Stimulated activated CD8-positive, alpha-beta memory T cell treated with anti-CD3 and anti-CD28 coated beads, Interleukin-4, amount 100 ng/mL, for 48 hours (primary cell): ENCODE results near the gene PLA2G6.
"Not testable (repeated sequence)": the region's sequence is repeated elsewhere in the genome, so short reads cannot be mapped to it uniquely, and the experiment has no call there.

Experiments
- DNase-seq: peaks from one replicate; pipeline ENCODE4 v3.0.0-alpha.2; 2020

PLA2G6 gene

GRCh38 chr22:38164551-38164918, 17.1 kb downstream of the PLA2G6 start:
- DNase-seq: no peak

GRCh38 chr22:38163844-38164550, 17.6 kb downstream of the PLA2G6 start:
- DNase-seq: no peak

GRCh38 chr22:38162881-38163843, 18.5 kb downstream of the PLA2G6 start:
- no peak for DNase-seq

- no peak for DNase-seq
These were observed 25.9 kb downstream of the PLA2G6 start for GRCh38 chr22:38155703-38156102.

GRCh38 chr22:38154563-38154915, 27.1 kb downstream of the PLA2G6 start:
- DNase-seq: not testable (repeated sequence)

GRCh38 chr22:38153821-38154562, 27.6 kb downstream of the PLA2G6 start:
- no peak for DNase-seq

GRCh38 chr22:38151126-38151500, 30.5 kb downstream of the PLA2G6 start:
- DNase-seq: no peak

GRCh38 chr22:38148245-38148644, 33.4 kb downstream of the PLA2G6 start:
- no peak for DNase-seq

GRCh38 chr22:38146166-38146565, 35.5 kb downstream of the PLA2G6 start:
- not testable (repeated sequence) for DNase-seq

- no peak for DNase-seq
These were observed 37.6 kb downstream of the PLA2G6 start for GRCh38 chr22:38144025-38144405.

- no peak for DNase-seq
These were observed 39.0 kb downstream of the PLA2G6 start for GRCh38 chr22:38142606-38143005.

- DNase-seq: no peak
These were observed 40.2 kb downstream of the PLA2G6 start for GRCh38 chr22:38141217-38141973.

- DNase-seq: no peak
These were observed 41.7 kb downstream of the PLA2G6 start for GRCh38 chr22:38139901-38140300.

GRCh38 chr22:38138961-38139360, 42.7 kb downstream of the PLA2G6 start:
- DNase-seq: no peak

- DNase-seq: no peak
These were observed 43.5 kb downstream of the PLA2G6 start for GRCh38 chr22:38137876-38138687.

GRCh38 chr22:38136607-38137006, 45.0 kb downstream of the PLA2G6 start:
- no peak for DNase-seq

- no peak for DNase-seq
These were observed 46.4 kb downstream of the PLA2G6 start for GRCh38 chr22:38135133-38135706.

GRCh38 chr22:38133331-38133730, 48.3 kb downstream of the PLA2G6 start:
- DNase-seq: no peak

GRCh38 chr22:38132794-38133193, 48.8 kb downstream of the PLA2G6 start:
- DNase-seq: no peak

- DNase-seq: no peak
These were observed 49.5 kb downstream of the PLA2G6 start for GRCh38 chr22:38132136-38132535.

GRCh38 chr22:38131399-38131798, 50.2 kb downstream of the PLA2G6 start:
- DNase-seq: no peak

GRCh38 chr22:38129856-38130255, 51.8 kb downstream of the PLA2G6 start:
- DNase-seq: no peak
